IMR-90 (cell line): ENCODE measurements around the gene PAX3. TPM values are rescaled to one million over a fixed set of nuclear protein-coding genes. Genes with fewer than 3 reads are reported as not detected.

ENCODE experiments used
- ATAC-seq: fragments of 200-7000 bp; cut with Tn5 transposase; 2 replicates; pipeline ENCODE4 v1.9.1; 2020; ENCODE audit warnings: low read depth, mild to moderate bottlenecking, moderate library complexity
- BruUV-seq: library from RNA; stranded (reverse); fragments of 400-500 nt; replicated peaks from 2 replicates; lab custom pipeline; 2021; lab: Mats Ljungman, UMichigan
- CTCF ChIA-PET: fragments of 300-600 bp; formaldehyde crosslinking; extraction: SDS; loops from one replicate; lab custom pipeline; 2021; ENCODE audit warnings: antibody characterized with exemption; lab: Yijun Ruan, JAX
- POLR2A ChIA-PET: fragments of 300-600 bp; sonication (Branson Sonifier 250); formaldehyde crosslinking; loops from one replicate; lab custom pipeline; 2022; ENCODE audit warnings: antibody characterized with exemption; ENCODE audit not compliant: unreplicated experiment; lab: Charles Lee
- DNase-seq: peaks from one replicate; pipeline ENCODE4 v3.0.0; 2013
- H2AFZ ChIP-seq: replicated peaks from 2 replicates; pipeline ENCODE3; 2013; ENCODE audit warnings: low read length, mild to moderate bottlenecking; ENCODE audit not compliant: poor library complexity
- H2AK5ac ChIP-seq: 2 replicates; pipeline ENCODE4 v1.6.1; 2013; ENCODE audit warnings: low read depth, low read length, inconsistent platforms
- H2AK9ac ChIP-seq: replicated peaks from 2 replicates; pipeline ENCODE3; 2013; ENCODE audit warnings: mild to moderate bottlenecking, low read depth, low read length, moderate library complexity; ENCODE audit not compliant: poor library complexity
- H2BK120ac ChIP-seq: 2 replicates; pipeline ENCODE4 v1.6.1; 2013; ENCODE audit warnings: low read depth, low read length, inconsistent platforms
- H2BK15ac ChIP-seq: 3 replicates; pipeline ENCODE4 v1.6.1; 2013; ENCODE audit warnings: low read depth, low read length, inconsistent platforms
- H2BK20ac ChIP-seq: 2 replicates; pipeline ENCODE4 v1.6.1; 2013; ENCODE audit warnings: low read depth, mild to moderate bottlenecking, inconsistent platforms, low read length, moderate library complexity
- H2BK5ac ChIP-seq: 2 replicates; pipeline ENCODE4 v1.6.1; 2013; ENCODE audit warnings: mild to moderate bottlenecking, low read depth, low read length, inconsistent platforms; ENCODE audit not compliant: poor library complexity, severe bottlenecking
- H3K14ac ChIP-seq: replicated peaks from 2 replicates; pipeline ENCODE4 v1.6.1; 2013; ENCODE audit warnings: low read depth, low read length, inconsistent platforms
- H3K18ac ChIP-seq: 2 replicates; pipeline ENCODE4 v1.6.1; 2013; ENCODE audit warnings: low read depth, low read length, control low read depth
- H3K23ac ChIP-seq: 2 replicates; pipeline ENCODE4 v1.6.1; 2013; ENCODE audit warnings: low read depth, low read length, inconsistent platforms
- H3K27ac ChIP-seq: 2 replicates; pipeline ENCODE4 v1.5.1; 2013; ENCODE audit warnings: mild to moderate bottlenecking, control low read depth, low read length; ENCODE audit not compliant: insufficient read depth
- H3K27me3 ChIP-seq: 2 replicates; pipeline ENCODE4 v1.6.1; 2013; ENCODE audit warnings: low read length; ENCODE audit not compliant: control insufficient read depth, insufficient read depth
- H3K36me3 ChIP-seq: 2 replicates; pipeline ENCODE4 v1.6.1; 2013; ENCODE audit warnings: low read length, mixed read lengths; ENCODE audit not compliant: control insufficient read depth, insufficient read depth
- H3K4ac ChIP-seq: 2 replicates; pipeline ENCODE4 v1.6.1; 2013; ENCODE audit warnings: low read depth, low read length, inconsistent platforms
- H3K4me1 ChIP-seq: 2 replicates; pipeline ENCODE4 v1.6.1; 2013; ENCODE audit warnings: low read length, mixed read lengths; ENCODE audit not compliant: control insufficient read depth, insufficient read depth
- H3K4me2 ChIP-seq: 2 replicates; pipeline ENCODE4 v1.6.1; 2013; ENCODE audit warnings: low read depth, mild to moderate bottlenecking, control low read depth, low read length, moderate library complexity
- H3K4me3 ChIP-seq: 2 replicates; pipeline ENCODE4 v1.5.1; 2013; ENCODE audit warnings: low read depth, mild to moderate bottlenecking, control low read depth, low read length, moderate library complexity; ENCODE audit not compliant: insufficient read depth
- H3K56ac ChIP-seq: 2 replicates; pipeline ENCODE4 v1.6.1; 2013; ENCODE audit warnings: low read length, inconsistent platforms; ENCODE audit not compliant: insufficient read depth; ENCODE audit errors: extremely low read depth
- H3K79me1 ChIP-seq, 2 experiments: 2 replicates each; pipeline ENCODE4 v1.6.1; 2013; ENCODE audit warnings: low read length in 2 of 2, inconsistent platforms in 1 of 2, low read depth in 1 of 2
- H3K9ac ChIP-seq: 2 replicates; pipeline ENCODE4 v1.6.1; 2013; ENCODE audit warnings: low read depth, low read length, control low read depth
- H3K9me1 ChIP-seq: 2 replicates; pipeline ENCODE4 v1.6.1; 2013; ENCODE audit warnings: low read length, inconsistent platforms; ENCODE audit not compliant: insufficient read depth
- H3K9me3 ChIP-seq: 2 replicates; pipeline ENCODE4 v1.6.1; 2013; ENCODE audit warnings: low read length; ENCODE audit not compliant: control insufficient read depth, insufficient read depth
- H4K20me1 ChIP-seq: 2 replicates; pipeline ENCODE4 v1.6.1; 2013; ENCODE audit warnings: low read length, inconsistent platforms; ENCODE audit not compliant: insufficient read depth
- H4K5ac ChIP-seq: 2 replicates; pipeline ENCODE4 v1.6.1; 2013; ENCODE audit warnings: mild to moderate bottlenecking, low read depth, low read length, control low read depth
- H4K8ac ChIP-seq, 2 experiments: 2 replicates each; pipeline ENCODE4 v1.6.1; 2013; ENCODE audit warnings: low read depth in 2 of 2, low read length in 2 of 2, control low read depth in 1 of 2, inconsistent platforms in 1 of 2
- H4K91ac ChIP-seq: 2 replicates; pipeline ENCODE4 v1.6.1; 2013; ENCODE audit warnings: low read depth, low read length, inconsistent platforms; ENCODE audit not compliant: insufficient read depth
- BHLHE40 ChIP-seq: fragments of 150-350 bp; IDR thresholded peaks from 2 replicates; pipeline ENCODE4 v1.6.1; 2016; ENCODE audit warnings: mild to moderate bottlenecking, low read depth, low read length
- CEBPB ChIP-seq: IDR thresholded peaks from 2 replicates; pipeline ENCODE4 v1.6.1; 2012; ENCODE audit warnings: low read depth, low read length, improper control_type of control experiment
- CHD1 ChIP-seq: IDR thresholded peaks from 2 replicates; pipeline ENCODE4 v1.6.1; 2012; ENCODE audit warnings: low read depth, low read length, improper control_type of control experiment
- CTCF ChIP-seq: conservative IDR thresholded peaks from 2 replicates; pipeline ENCODE4 v1.5.1; 2012; ENCODE audit warnings: mild to moderate bottlenecking, low read depth, low read length, improper control_type of control experiment
- ELK1 ChIP-seq: fragments of 150-350 bp; IDR thresholded peaks from 2 replicates; pipeline ENCODE4 v1.6.1; 2016; ENCODE audit warnings: low read depth, mild to moderate bottlenecking, low read length, moderate library complexity, borderline replicate concordance
- FOS ChIP-seq: fragments of 150-350 bp; IDR thresholded peaks from 2 replicates; pipeline ENCODE4 v1.6.1; 2016; ENCODE audit warnings: low read depth, low read length
- MAFK ChIP-seq: IDR thresholded peaks from 2 replicates; pipeline ENCODE4 v1.6.1; 2012; ENCODE audit warnings: low read depth, low read length, improper control_type of control experiment
- MAZ ChIP-seq: IDR thresholded peaks from 2 replicates; pipeline ENCODE4 v1.6.1; 2012; ENCODE audit warnings: low read depth, mild to moderate bottlenecking, low read length, improper control_type of control experiment, moderate library complexity, borderline replicate concordance
- MXI1 ChIP-seq: IDR thresholded peaks from 2 replicates; pipeline ENCODE4 v1.6.1; 2012; ENCODE audit warnings: low read depth, mild to moderate bottlenecking, low read length, moderate library complexity, borderline replicate concordance
- NFE2L2 ChIP-seq: fragments of 150-350 bp; IDR thresholded peaks from 2 replicates; pipeline ENCODE4 v1.6.1; 2016; ENCODE audit warnings: low read depth, mild to moderate bottlenecking, low read length
- POLR2A ChIP-seq: IDR thresholded peaks from 2 replicates; pipeline ENCODE4 v1.6.1; 2012; ENCODE audit warnings: mild to moderate bottlenecking, low read depth, low read length
- RAD21 ChIP-seq: IDR thresholded peaks from 2 replicates; pipeline ENCODE4 v1.6.1; 2012; ENCODE audit warnings: low read length, improper control_type of control experiment
- RCOR1 ChIP-seq: IDR thresholded peaks from 2 replicates; pipeline ENCODE4 v1.6.1; 2012; ENCODE audit warnings: mild to moderate bottlenecking, low read length, improper control_type of control experiment; ENCODE audit not compliant: insufficient replicate concordance
- RFX5 ChIP-seq: IDR thresholded peaks from 2 replicates; pipeline ENCODE4 v1.8.0; 2012; ENCODE audit warnings: low read depth, mild to moderate bottlenecking, low read length, moderate library complexity
- USF2 ChIP-seq: fragments of 150-350 bp; IDR thresholded peaks from 2 replicates; pipeline ENCODE4 v1.6.1; 2017; ENCODE audit warnings: mild to moderate bottlenecking, antibody characterized with exemption, low read length, low read depth
- WGBS, 2 experiments: methylation state at CpG; one replicate each; pipeline versions ENCODE4 v1.1.5 to v1.1.7; 2013; ENCODE audit warnings: missing lambda C conversion rate in 2 of 2; ENCODE audit not compliant: insufficient read length in 1 of 2; ENCODE audit errors: extremely low coverage in 2 of 2; 5-methylcytosine and 5-hydroxymethylcytosine counted together
- dilution Hi-C: fragments of 300-500 bp; cut with HindIII; formaldehyde crosslinking; loops from one replicate; pipeline ENCODE4 v1.14.3; 2018; ENCODE audit warnings: low sequenced_read_pairs; ENCODE audit not compliant: unreplicated experiment
- in situ Hi-C: fragments of 300-500 bp; cut with MboI; formaldehyde crosslinking; loops from 3 replicates; pipeline ENCODE4 v1.14.3; 2019; ENCODE audit warnings: low sequenced_read_pairs, inconsistent platforms, mixed read lengths
- intact Hi-C: fragments of 100-400 bp; cut with micrococcal nuclease; formaldehyde crosslinking; loops from 2 replicates; pipeline ENCODE4 v1.10.0; 2022
- polyA plus RNA-seq, 3 experiments: library from polyadenylated mRNA; depleted of rRNA; stranded (reverse); fragments of >200 nt; gene quantifications; 2 replicates each; pipeline ENCODE4 v1.2.3, GENCODE V29; 2012; ENCODE audit warnings: low replicate concordance in 1 of 3
- total RNA-seq: library from RNA; depleted of rRNA; stranded (reverse); fragments of >200 nt; gene quantifications from 2 replicates; pipeline ENCODE4 v1.2.3, GENCODE V29; 2012

PAX3 gene
- total and polyA plus RNA-seq, 2 of the 4 experiments (the other 2 are of a cell fraction): not detected

DNA sequence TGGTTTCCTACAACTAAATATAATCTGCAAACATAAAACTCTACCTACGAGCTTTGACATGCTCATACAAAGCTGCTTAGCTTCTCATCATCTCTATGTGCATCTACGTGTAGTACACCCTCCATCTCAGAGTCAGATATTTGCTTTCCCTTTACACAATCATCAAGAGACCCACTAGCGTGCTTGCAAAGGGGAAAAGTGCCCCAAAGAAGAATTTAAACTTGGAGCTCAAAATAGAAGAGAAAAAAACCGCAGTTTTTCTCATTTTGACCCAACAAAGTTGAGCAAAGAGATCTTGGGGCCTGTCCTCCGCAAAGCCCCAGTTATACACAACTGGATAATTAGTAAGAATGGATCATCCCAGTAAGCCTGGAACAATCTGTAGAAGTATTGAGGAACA, 104.1 kb downstream of the PAX3 start:
- Histone ChIP-seq H3K27me3 (no peaks in the 10 kb centered on the region), H3K36me3 (no peaks in the 10 kb centered on the region), H4K5ac (no peak overlapping the region), H3K4me2 (no peak overlapping the region), H4K8ac (no peak overlapping the region), H3K23ac (no peak overlapping the region), H3K4me1 (no peaks in the 10 kb centered on the region), H2BK120ac (no peak overlapping the region), H3K18ac (no peak overlapping the region), H4K20me1 (no peaks in the 10 kb centered on the region), H4K91ac (no peak overlapping the region), H3K9me3 (peaks cover 2% of the 10 kb centered on the region; the same call in 1 of the 2 replicates), H3K9ac (no peak overlapping the region), H3K14ac (no peak overlapping the region), H3K4ac (no peak overlapping the region), H3K56ac (no peak overlapping the region), H3K4me3 (no peak overlapping the region), H3K79me1 (no peaks in the 10 kb centered on the region), H2AK5ac (no peak overlapping the region), H2AK9ac (no peak overlapping the region), H3K27ac (no peak overlapping the region), H2BK5ac (no peak overlapping the region), H3K9me1 (no peaks in the 10 kb centered on the region), H2BK15ac (no peak overlapping the region), H2AFZ (no peak overlapping the region), H2BK20ac (no peak overlapping the region)
- POLR2A ChIA-PET: no interaction called here
- in situ Hi-C loops: no loop called here
- no TSS peak for BruUV-seq
- TF ChIP-seq RAD21: no peak
- TF ChIP-seq CHD1: no peak
- TF ChIP-seq MXI1: no peak
- TF ChIP-seq BHLHE40: no peak
- no peak for TF ChIP-seq RFX5
- no peak for TF ChIP-seq NFE2L2
- no peak for TF ChIP-seq ELK1
- TF ChIP-seq CEBPB: no peak
- no peak for TF ChIP-seq USF2
- TF ChIP-seq MAFK: no peak
- TF ChIP-seq RCOR1: no peak
- TF ChIP-seq FOS: no peak
- no peak for TF ChIP-seq MAZ
- TF ChIP-seq CTCF: no peak
- no peak for TF ChIP-seq POLR2A
- ATAC-seq: no peak
- intact Hi-C loops: no loop called here
- 40% methylated on average over 1 of the region's 5 CpGs; no CpG with 5 or more reads in 1 of the 2 experiments for WGBS, 2 experiments
- dilution Hi-C loops: no loop called here
- DNase-seq: no peak
- CTCF ChIA-PET: no interaction called here
